HL-60 (cell line): ENCODE results near the gene SDHA.

Experiments
- POLR2AphosphoS5 ChIP-seq: IDR thresholded peaks from 2 replicates; pipeline ENCODE4 v1.6.1; 2012; ENCODE audit warnings: low read depth
- TF ChIP-seq, protein P1 (sequence below): IDR thresholded peaks from one replicate; pipeline ENCODE4 v1.5.1; 2011; ENCODE audit warnings: low read length, control low read depth, inconsistent platforms; ENCODE audit not compliant: insufficient read depth

DNA sequence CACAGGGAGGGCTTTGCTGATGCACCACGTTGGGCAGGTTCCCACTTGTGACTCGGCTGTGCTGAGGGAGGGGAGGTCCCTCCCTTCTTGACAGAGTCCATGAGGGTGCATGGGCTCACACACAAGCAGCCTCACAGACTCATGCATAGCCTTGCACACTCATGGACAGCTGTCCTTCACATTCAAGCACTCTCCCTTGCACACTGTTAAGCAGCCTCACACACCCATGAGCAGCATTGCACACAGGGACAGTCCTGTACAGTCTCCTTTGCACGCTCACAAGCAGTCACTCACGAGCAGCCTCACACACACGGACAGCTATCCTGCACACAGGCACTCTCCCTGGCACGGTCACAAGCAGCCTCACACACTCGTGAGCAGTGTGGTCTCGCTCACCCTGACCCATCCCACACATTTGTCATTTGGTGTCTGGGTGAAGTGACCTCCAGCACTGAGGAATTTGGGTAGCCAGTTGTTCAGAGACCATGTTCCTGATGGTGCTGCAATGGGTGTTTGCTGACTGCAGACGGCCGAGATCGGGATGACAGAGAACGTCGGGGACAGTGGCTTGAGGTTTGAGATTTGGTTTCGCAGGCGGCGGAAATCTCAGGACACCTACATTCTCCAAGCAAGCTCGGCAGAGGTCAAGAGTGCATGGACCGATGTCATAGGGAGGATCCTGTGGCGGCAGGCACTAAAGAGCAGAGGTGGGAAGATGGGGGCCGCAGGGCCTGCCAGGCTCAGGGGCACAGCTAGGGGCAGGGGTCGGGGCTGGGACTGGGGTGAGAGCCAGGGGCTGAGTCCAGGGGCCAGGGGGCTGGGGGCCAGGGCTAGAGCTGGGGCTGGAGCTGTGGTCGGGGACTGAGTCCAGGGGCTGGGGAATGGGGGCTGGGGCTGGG, 44.5 kb upstream of the SDHA start:
- TF ChIP-seq, protein P1, sequence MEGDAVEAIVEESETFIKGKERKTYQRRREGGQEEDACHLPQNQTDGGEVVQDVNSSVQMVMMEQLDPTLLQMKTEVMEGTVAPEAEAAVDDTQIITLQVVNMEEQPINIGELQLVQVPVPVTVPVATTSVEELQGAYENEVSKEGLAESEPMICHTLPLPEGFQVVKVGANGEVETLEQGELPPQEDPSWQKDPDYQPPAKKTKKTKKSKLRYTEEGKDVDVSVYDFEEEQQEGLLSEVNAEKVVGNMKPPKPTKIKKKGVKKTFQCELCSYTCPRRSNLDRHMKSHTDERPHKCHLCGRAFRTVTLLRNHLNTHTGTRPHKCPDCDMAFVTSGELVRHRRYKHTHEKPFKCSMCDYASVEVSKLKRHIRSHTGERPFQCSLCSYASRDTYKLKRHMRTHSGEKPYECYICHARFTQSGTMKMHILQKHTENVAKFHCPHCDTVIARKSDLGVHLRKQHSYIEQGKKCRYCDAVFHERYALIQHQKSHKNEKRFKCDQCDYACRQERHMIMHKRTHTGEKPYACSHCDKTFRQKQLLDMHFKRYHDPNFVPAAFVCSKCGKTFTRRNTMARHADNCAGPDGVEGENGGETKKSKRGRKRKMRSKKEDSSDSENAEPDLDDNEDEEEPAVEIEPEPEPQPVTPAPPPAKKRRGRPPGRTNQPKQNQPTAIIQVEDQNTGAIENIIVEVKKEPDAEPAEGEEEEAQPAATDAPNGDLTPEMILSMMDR, result no peak
- TF ChIP-seq POLR2AphosphoS5, result no peak
